GM18858 (cell line): ENCODE data around the gene TMEM63A.
"Not testable (repeated sequence)": the region's sequence is repeated elsewhere in the genome, so short reads cannot be mapped to it uniquely, and the experiment has no call there.

ENCODE experiments used
- ATAC-seq: cut with Tn5 transposase; IDR thresholded peaks from one replicate; pipeline ENCODE4 v1.9.1; 2021; ENCODE audit not compliant: unreplicated experiment

Gene TMEM63A

GRCh38 chr1:225806736-225807135 is 75.4 kb downstream of the TMEM63A start:
- ATAC-seq = not testable (repeated sequence)

- ATAC-seq = no peak
Observed at GRCh38 chr1:225806249-225806648, 75.9 kb downstream of the TMEM63A start.

- ATAC-seq = not testable (repeated sequence)
Observed at GRCh38 chr1:225801146-225801545, 81.0 kb downstream of the TMEM63A start.

- ATAC-seq = not testable (repeated sequence)
Observed at GRCh38 chr1:225796097-225796496, 86.1 kb downstream of the TMEM63A start.
